Retina (tissue), 1 donor: ENCODE measurements around the gene FABP3.

Experiments
- DNase-seq: peaks from one replicate; pipeline ENCODE4 v3.0.0-alpha.2; 2016

The FABP3 gene

GRCh38 chr1:31373056-31373896, at the start of gene FABP3:
FABP3 (minus strand) TSS chr1:31373076; CDS start chr1:31373014, 62 bp downstream.
- DNase-seq = peak; percentile 89

- peak; percentile 51 for DNase-seq
These were observed 48.6 kb upstream of the FABP3 start for GRCh38 chr1:31421371-31422040.

- no peak for DNase-seq
These were observed 47.8 kb upstream of the FABP3 start for GRCh38 chr1:31420716-31421115.

- DNase-seq = no peak
These were observed 45.9 kb upstream of the FABP3 start for GRCh38 chr1:31418626-31419323.

- DNase-seq = no peak
These were observed 44.3 kb upstream of the FABP3 start for GRCh38 chr1:31417148-31417547.

- DNase-seq = no peak
These were observed 43.3 kb upstream of the FABP3 start for GRCh38 chr1:31416101-31416736.

GRCh38 chr1:31415658-31416057, 42.8 kb upstream of the FABP3 start:
- DNase-seq = no peak

GRCh38 chr1:31414980-31415370, 42.1 kb upstream of the FABP3 start:
- no peak for DNase-seq

GRCh38 chr1:31413405-31414001, 40.6 kb upstream of the FABP3 start:
- DNase-seq = peak; percentile 93

- no peak for DNase-seq
These were observed 40.0 kb upstream of the FABP3 start, which contains the start of gene SERINC2 for GRCh38 chr1:31412732-31413404. SERINC2 (plus strand) TSS chr1:31413213; CDS start chr1:31413266, 53 bp downstream.

GRCh38 chr1:31412205-31412604, 39.3 kb upstream of the FABP3 start:
- DNase-seq = no peak

GRCh38 chr1:31410871-31411270, 38.0 kb upstream of the FABP3 start:
- no peak for DNase-seq

GRCh38 chr1:31409946-31410858, 37.3 kb upstream of the FABP3 start:
- no peak for DNase-seq

GRCh38 chr1:31408788-31409318, 36.0 kb upstream of the FABP3 start:
- DNase-seq = no peak

GRCh38 chr1:31407029-31407626, 34.3 kb upstream of the FABP3 start:
- no peak for DNase-seq

- DNase-seq = no peak
These were observed 32.8 kb upstream of the FABP3 start for GRCh38 chr1:31405578-31406245.

- DNase-seq = no peak
These were observed 28.4 kb upstream of the FABP3 start for GRCh38 chr1:31401241-31401640.

GRCh38 chr1:31400393-31400792, 27.5 kb upstream of the FABP3 start:
- no peak for DNase-seq

- no peak for DNase-seq
These were observed 27.1 kb upstream of the FABP3 start for GRCh38 chr1:31399976-31400375.

GRCh38 chr1:31398246-31398645, 25.4 kb upstream of the FABP3 start:
- no peak for DNase-seq
